OCI-LY1 (cell line): Measurements from ENCODE around the gene NR3C1.

Experiments used
- CTCF ChIP-seq: fragments of 200-600 bp; sonication (generic), shearing (Covaris generic); IDR thresholded peaks from 2 replicates; pipeline ENCODE4 v1.5.1; 2017; ENCODE audit warnings: mild to moderate bottlenecking, antibody characterized with exemption, low read length, moderate library complexity, mixed read lengths
- EZH2 ChIP-seq: fragments of 200-600 bp; sonication (generic), shearing (Covaris generic); IDR thresholded peaks from 2 replicates; pipeline ENCODE4 v1.8.0; 2017; ENCODE audit warnings: borderline replicate concordance, mixed run types, mild to moderate bottlenecking, antibody characterized with exemption, low read length, moderate library complexity, mixed read lengths

- TF ChIP-seq CTCF (no peak), EZH2 (no peak)
Observed at GRCh38 chr5:143347698-143348344, 55.7 kb downstream of the NR3C1 start.
